ENCODE results near the gene ZCCHC24.

ZCCHC24 gene

GRCh38 chr10:79476645-79477044 is 31.2 kb upstream of the ZCCHC24 start:
- Mint-ChIP-seq H3K27ac (peak overlapping the region in 1 of 3 experiments; percentile 2), H3K36me3 (ENCODE audit: low read depth) (no peaks in the 10 kb centered on the region), H3K9me3 (peaks cover 3% of the 10 kb centered on the region), H3K4me3 (no peak overlapping the region), H3K27me3 (ENCODE audit: low read depth) (peaks cover 7% of the 10 kb centered on the region), H3K4me1 (peaks cover 29% of the 10 kb centered on the region)
- TF ChIP-seq CTCF (IDR thresholded peaks at IDR 0.05; ENCODE audit: unreplicated experiment in 3 of 3): no peak

- H3K4me1 Mint-ChIP-seq: peaks cover 30% of the 10 kb centered on the region
- H3K9me3 Mint-ChIP-seq: peaks cover 3% of the 10 kb centered on the region
- peaks cover 10% of the 10 kb centered on the region for H3K27me3 Mint-ChIP-seq (ENCODE audit: low read depth)
- H3K4me3 Mint-ChIP-seq: no peak overlapping the region
- no peak overlapping the region for H3K27ac Mint-ChIP-seq
- TF ChIP-seq CTCF (IDR thresholded peaks at IDR 0.05; ENCODE audit: unreplicated experiment in 3 of 3): no peak
- no peaks in the 10 kb centered on the region for H3K36me3 Mint-ChIP-seq (ENCODE audit: low read depth)
These were observed 30.5 kb upstream of the ZCCHC24 start for GRCh38 chr10:79475877-79476276.

GRCh38 chr10:79475119-79475653 is 29.8 kb upstream of the ZCCHC24 start:
- Mint-ChIP-seq H3K27ac (peak overlapping the region in 1 of 3 experiments; percentile 8), H3K27me3 (ENCODE audit: low read depth) (peaks cover 11% of the 10 kb centered on the region), H3K4me3 (no peak overlapping the region), H3K9me3 (no peaks in the 10 kb centered on the region), H3K4me1 (peaks cover 30% of the 10 kb centered on the region), H3K36me3 (ENCODE audit: low read depth) (no peaks in the 10 kb centered on the region)
- TF ChIP-seq CTCF (IDR thresholded peaks at IDR 0.05; ENCODE audit: unreplicated experiment in 3 of 3): no peak

- Mint-ChIP-seq H3K27ac (peak overlapping the region in 2 of 3 experiments; percentile 55 to 77), H3K36me3 (ENCODE audit: low read depth) (no peaks in the 10 kb centered on the region), H3K9me3 (no peaks in the 10 kb centered on the region), H3K4me1 (peaks cover 45% of the 10 kb centered on the region), H3K4me3 (no peak overlapping the region), H3K27me3 (ENCODE audit: low read depth) (peaks cover 15% of the 10 kb centered on the region)
- TF ChIP-seq CTCF (IDR thresholded peaks at IDR 0.05; ENCODE audit: unreplicated experiment in 3 of 3): no peak
These were observed 28.2 kb upstream of the ZCCHC24 start for GRCh38 chr10:79473496-79474095.

GRCh38 chr10:79472951-79473350 is 27.5 kb upstream of the ZCCHC24 start:
- Mint-ChIP-seq H3K4me1 (peaks cover 52% of the 10 kb centered on the region), H3K36me3 (ENCODE audit: low read depth) (no peaks in the 10 kb centered on the region), H3K4me3 (peak overlapping the region in 1 of 3 experiments; percentile 14), H3K27me3 (ENCODE audit: low read depth) (peaks cover 15% of the 10 kb centered on the region), H3K27ac (peak overlapping the region in 2 of 3 experiments; percentile 55 to 77), H3K9me3 (no peaks in the 10 kb centered on the region)
- TF ChIP-seq CTCF (IDR thresholded peaks at IDR 0.05; ENCODE audit: unreplicated experiment in 3 of 3): no peak

- peaks cover 54% of the 10 kb centered on the region for H3K4me1 Mint-ChIP-seq
- peaks cover 15% of the 10 kb centered on the region for H3K27me3 Mint-ChIP-seq (ENCODE audit: low read depth)
- H3K4me3 Mint-ChIP-seq: peak overlapping the region in 1 of 3 experiments; percentile 14
- TF ChIP-seq CTCF (IDR thresholded peaks at IDR 0.05; ENCODE audit: unreplicated experiment in 3 of 3): no peak
- no peaks in the 10 kb centered on the region for H3K9me3 Mint-ChIP-seq
- H3K27ac Mint-ChIP-seq: peak overlapping the region in 2 of 3 experiments; percentile 55 to 77
- H3K36me3 Mint-ChIP-seq (ENCODE audit: low read depth): no peaks in the 10 kb centered on the region
These were observed 27.0 kb upstream of the ZCCHC24 start for GRCh38 chr10:79472449-79472848.
